WTC11 (cell line): ENCODE measurements around the gene CLCNKB. TPM values are rescaled to one million over a fixed set of nuclear protein-coding genes. Genes with fewer than 3 reads are reported as not detected.

Source experiments
- ATAC-seq: fragments of 200-7000 bp; cut with Tn5 transposase; 2 replicates; pipeline ENCODE4 v1.10.0; 2021; ENCODE audit warnings: mild to moderate bottlenecking, moderate library complexity
- CTCF ChIA-PET: fragments of 300-600 bp; sonication (Branson Sonifier 250); formaldehyde crosslinking; loops from one replicate; lab custom pipeline; 2021; ENCODE audit warnings: antibody characterized with exemption; lab: Charles Lee
- POLR2A ChIA-PET: fragments of 350-600 bp; sonication (Branson Sonifier 250); formaldehyde crosslinking; loops from one replicate; lab custom pipeline; 2021; ENCODE audit warnings: antibody characterized with exemption; lab: Charles Lee
- DNase-seq: peaks from one replicate; pipeline ENCODE4 v3.0.0; 2021; ENCODE audit warnings: low spot score
- H3K27ac Mint-ChIP-seq: 2 replicates; pipeline ENCODE4 v1.8.0; 2021; ENCODE audit warnings: mixed read lengths
- H3K27me3 Mint-ChIP-seq: 2 replicates; pipeline ENCODE4 v1.8.0; 2021; ENCODE audit warnings: low read depth, mild to moderate bottlenecking, moderate library complexity, mixed read lengths
- H3K36me3 Mint-ChIP-seq: 2 replicates; pipeline ENCODE4 v1.8.0; 2021; ENCODE audit warnings: mixed read lengths
- H3K4me1 Mint-ChIP-seq: 2 replicates; pipeline ENCODE4 v1.8.0; 2022; ENCODE audit warnings: mixed read lengths
- H3K4me3 Mint-ChIP-seq: 2 replicates; pipeline ENCODE4 v1.8.0; 2021; ENCODE audit warnings: mild to moderate bottlenecking, moderate library complexity, mixed read lengths
- H3K9me3 Mint-ChIP-seq: 2 replicates; pipeline ENCODE4 v1.8.0; 2021; ENCODE audit warnings: mixed read lengths
- ATF2 ChIP-seq: sonication (generic); formaldehyde crosslinking; IDR thresholded peaks from 2 replicates; pipeline ENCODE4 v1.8.1; 2022; ENCODE audit warnings: low read depth, missing genetic modification reagents, borderline replicate concordance
- ATF3 ChIP-seq: sonication (generic); formaldehyde crosslinking; conservative IDR thresholded peaks from 2 replicates; pipeline ENCODE4 v1.8.1; 2022; ENCODE audit warnings: mild to moderate bottlenecking, missing genetic modification reagents
- ATF6 ChIP-seq: sonication (generic); formaldehyde crosslinking; IDR thresholded peaks from 2 replicates; pipeline ENCODE4 v1.8.1; 2023; ENCODE audit warnings: mild to moderate bottlenecking, missing genetic modification reagents
- ESRRA ChIP-seq: sonication (generic); formaldehyde crosslinking; IDR thresholded peaks from 2 replicates; pipeline ENCODE4 v1.8.1; 2022; ENCODE audit warnings: mild to moderate bottlenecking, missing genetic modification reagents, borderline replicate concordance
- FOXP4 ChIP-seq: sonication (generic); formaldehyde crosslinking; IDR thresholded peaks from 2 replicates; pipeline ENCODE4 v1.8.0; 2022; ENCODE audit warnings: mild to moderate bottlenecking, missing genetic modification reagents
- IRF2 ChIP-seq: sonication (generic); formaldehyde crosslinking; IDR thresholded peaks from 2 replicates; pipeline ENCODE4 v1.8.0; 2022; ENCODE audit warnings: low read depth, missing genetic modification reagents, borderline replicate concordance
- NFATC4 ChIP-seq: fragments of 250-450 bp; sonication (Bioruptor Pico); IDR thresholded peaks from 2 replicates; pipeline ENCODE4 v1.9.0; 2021; ENCODE audit warnings: mild to moderate bottlenecking
- NR3C1 ChIP-seq: sonication (generic); formaldehyde crosslinking; conservative IDR thresholded peaks from 2 replicates; pipeline ENCODE4 v1.8.1; 2023; ENCODE audit warnings: low read depth, mild to moderate bottlenecking, missing genetic modification reagents
- PRRX2 ChIP-seq: fragments of 250-450 bp; sonication (Bioruptor Pico); IDR thresholded peaks from 2 replicates; pipeline ENCODE4 v1.8.0; 2021; ENCODE audit warnings: mild to moderate bottlenecking
- SMAD3 ChIP-seq: sonication (generic); formaldehyde crosslinking; IDR thresholded peaks from 2 replicates; pipeline ENCODE4 v1.8.0; 2022; ENCODE audit warnings: missing genetic modification reagents, mild to moderate bottlenecking, borderline replicate concordance
- SMAD4 ChIP-seq: sonication (generic); formaldehyde crosslinking; IDR thresholded peaks from 2 replicates; pipeline ENCODE4 v1.8.0; 2022; ENCODE audit warnings: mild to moderate bottlenecking, missing genetic modification reagents
- TEAD1 ChIP-seq: sonication (generic); formaldehyde crosslinking; IDR thresholded peaks from 2 replicates; pipeline ENCODE4 v1.8.0; 2022; ENCODE audit warnings: mild to moderate bottlenecking, missing genetic modification reagents
- ZNF138 ChIP-seq: sonication (generic); formaldehyde crosslinking; conservative IDR thresholded peaks from 2 replicates; pipeline ENCODE4 v1.8.1; 2022; ENCODE audit warnings: mild to moderate bottlenecking, moderate library complexity, missing genetic modification reagents
- ZNF317 ChIP-seq: sonication (generic); formaldehyde crosslinking; IDR thresholded peaks from 2 replicates; pipeline ENCODE4 v1.8.1; 2023; ENCODE audit warnings: low read depth, mild to moderate bottlenecking, moderate library complexity, missing genetic modification reagents, borderline replicate concordance
- ZNF416 ChIP-seq: fragments of 250-450 bp; sonication (Bioruptor Pico); IDR thresholded peaks from 2 replicates; pipeline ENCODE4 v1.9.0; 2021; ENCODE audit warnings: mild to moderate bottlenecking, inconsistent platforms
- ZNF512 ChIP-seq: sonication (generic); formaldehyde crosslinking; IDR thresholded peaks from 2 replicates; pipeline ENCODE4 v1.8.1; 2022; ENCODE audit warnings: missing genetic modification reagents, borderline replicate concordance
- ZNF532 ChIP-seq: fragments of 250-450 bp; sonication (Bioruptor Pico); IDR thresholded peaks from 2 replicates; pipeline ENCODE4 v1.9.0; 2021; ENCODE audit warnings: mild to moderate bottlenecking, borderline replicate concordance
- ZNF671 ChIP-seq: fragments of 250-450 bp; sonication (Bioruptor Pico); IDR thresholded peaks from 2 replicates; pipeline ENCODE4 v1.8.0; 2021; ENCODE audit warnings: mild to moderate bottlenecking
- total RNA-seq: library from RNA; stranded (reverse); gene quantifications from 3 replicates; pipeline ENCODE4 v1.2.3, GENCODE V29; 2021

CLCNKB gene
- total RNA-seq, 1 experiment from 2014 or later, result 1.8 TPM

- H3K9me3 Mint-ChIP-seq, result no peaks in the 10 kb centered on the region
- H3K4me1 Mint-ChIP-seq, result peaks cover 33% of the 10 kb centered on the region
- no peaks in the 10 kb centered on the region; the same call in 1 of the 2 replicates for H3K27me3 Mint-ChIP-seq
- no peaks in the 10 kb centered on the region for H3K36me3 Mint-ChIP-seq
- CTCF ChIA-PET, result interaction anchor here (0.5 to 1.8 kb wide), 8 partner anchors 8 to 273 kb away, joined by 3 to 9 read pairs (median 4); partner anchors contain the start of gene FAM131C
- H3K4me3 Mint-ChIP-seq, result no peak overlapping the region
- no peak for DNase-seq
- TF ChIP-seq NR3C1 (no peak), IRF2 (CRISPR knock-in tag) (no peak), TEAD1 (CRISPR knock-in tag) (no peak), ZNF138 (CRISPR knock-in tag) (no peak), ZNF317 (CRISPR knock-in tag) (no peak), NFATC4 (no peak), ZNF416 (no peak), ATF6 (CRISPR knock-in tag) (no peak), PRRX2 (CRISPR knock-in tag) (no peak), ESRRA (CRISPR knock-in tag) (no peak), ZNF512 (CRISPR knock-in tag) (no peak), ATF2 (CRISPR knock-in tag) (no peak), ZNF671 (CRISPR knock-in tag) (no peak), SMAD3 (CRISPR knock-in tag) (no peak)
- no peak overlapping the region for H3K27ac Mint-ChIP-seq
- no peak for ATAC-seq
- POLR2A ChIA-PET, result no interaction called here
These were observed 21.1 kb downstream of the CLCNKB start for GRCh38 chr1:16064536-16065268.

GRCh38 chr1:16065269-16065576, 21.6 kb downstream of the CLCNKB start:
- ChIA-PET POLR2A (no interaction called here), CTCF (interaction anchor here (1.5 to 1.8 kb wide), 2 partner anchors 179 to 273 kb away, joined by 3 to 5 read pairs; no protein-coding TSS in a partner anchor)
- no peak for DNase-seq
- no peak overlapping the region for H3K27ac Mint-ChIP-seq
- TF ChIP-seq ATF2 (CRISPR knock-in tag), result no peak
- TF ChIP-seq, all 79 proteins: peak for 0
- no peaks in the 10 kb centered on the region for H3K9me3 Mint-ChIP-seq
- no peak for ATAC-seq
- H3K4me3 Mint-ChIP-seq, result no peak overlapping the region
- no peaks in the 10 kb centered on the region for H3K36me3 Mint-ChIP-seq
- H3K27me3 Mint-ChIP-seq, result peaks cover 2% of the 10 kb centered on the region; the same call in 1 of the 2 replicates
- H3K4me1 Mint-ChIP-seq, result peaks cover 33% of the 10 kb centered on the region

- Mint-ChIP-seq H3K27ac (no peak overlapping the region), H3K4me1 (peaks cover 33% of the 10 kb centered on the region), H3K9me3 (no peaks in the 10 kb centered on the region), H3K27me3 (peaks cover 6% of the 10 kb centered on the region; the same call in 1 of the 2 replicates), H3K4me3 (no peak overlapping the region), H3K36me3 (no peaks in the 10 kb centered on the region)
- CTCF ChIA-PET, result interaction anchor here (0.8 to 1.3 kb wide), 2 partner anchors 12 kb away, joined by 3 read pairs; no protein-coding TSS in a partner anchor
- ATAC-seq (no peak), DNase-seq (no peak)
- POLR2A ChIA-PET, result no interaction called here
- TF ChIP-seq SMAD4 (CRISPR knock-in tag) (no peak), ZNF532 (CRISPR knock-in tag) (no peak), ATF3 (CRISPR knock-in tag) (no peak), FOXP4 (CRISPR knock-in tag) (no peak)
These were observed 22.7 kb downstream of the CLCNKB start for GRCh38 chr1:16066245-16066644.
